Upper lobe of left lung (tissue), 6 donors: ENCODE measurements around the gene ACYP1. TPM values are rescaled to one million over a fixed set of nuclear protein-coding genes. Genes with fewer than 3 reads are reported as not detected.

Experiments
- ATAC-seq, 2 donors: fragments of 200-7000 bp; cut with Tn5 transposase; one replicate each; pipeline ENCODE4 v1.9.1; 2022; ENCODE audit warnings: mild to moderate bottlenecking in 2 of 2, moderate library complexity in 2 of 2; ENCODE audit not compliant: low FRiP score in 2 of 2
- DNase-seq, 2 donors: peaks; one replicate each; pipeline ENCODE4 v3.0.0-alpha.2; 2019 to 2020
- H3K27ac ChIP-seq, 4 donors: fragments of 200-600 bp; sonication (generic); one replicate each; pipeline ENCODE4 v1.5.1; 2016 to 2019
- H3K27me3 ChIP-seq, 4 donors: fragments of 200-600 bp; sonication (generic); one replicate each; pipeline ENCODE4 v1.5.1; 2017 to 2019
- H3K36me3 ChIP-seq, 4 donors: fragments of 200-600 bp; sonication (generic); one replicate each; pipeline ENCODE4 v1.5.1; 2016 to 2019
- H3K4me1 ChIP-seq, 4 donors: fragments of 200-600 bp; sonication (generic); one replicate each; pipeline ENCODE4 v1.5.1; 2018 to 2019
- H3K4me3 ChIP-seq, 4 donors: fragments of 200-600 bp; sonication (generic); one replicate each; pipeline ENCODE4 v1.5.1; 2017 to 2019; ENCODE audit warnings: mild to moderate bottlenecking in 2 of 4, moderate library complexity in 1 of 4
- H3K9me3 ChIP-seq, 4 donors: fragments of 200-600 bp; sonication (generic); one replicate each; pipeline ENCODE4 v1.5.1; 2018 to 2019
- EP300 ChIP-seq, 4 donors: sonication (generic); formaldehyde crosslinking; IDR thresholded peaks; one replicate each; pipeline ENCODE4 v1.5.1; 2017; ENCODE audit warnings: antibody characterized with exemption in 4 of 4, control low read depth in 2 of 4
- POLR2A ChIP-seq, 4 donors: fragments of 450-650 bp; IDR thresholded peaks; one replicate each; pipeline ENCODE4 v1.5.1; 2016 to 2017; ENCODE audit warnings: antibody characterized with exemption in 4 of 4, mild to moderate bottlenecking in 2 of 4
- POLR2AphosphoS5 ChIP-seq, 2 donors: sonication (generic); formaldehyde crosslinking; IDR thresholded peaks; one replicate each; pipeline ENCODE4 v1.5.1; 2017; ENCODE audit warnings: antibody characterized with exemption in 2 of 2
- WGBS, 2 donors: methylation state at CpG; one replicate each; pipeline ENCODE4 v1.1.5; 2017 to 2018; 5-methylcytosine and 5-hydroxymethylcytosine counted together
- small RNA-seq, 4 donors: library from RNA; depleted of rRNA; stranded (forward); fragments of <200 nt; gene quantifications; one replicate each; pipeline ENCODE3, GENCODE V24; 2016
- total RNA-seq, 6 donors: library from RNA; depleted of rRNA in 4 of 6; stranded (reverse); fragments of >200 nt in 4 of 6; gene quantifications; one replicate each; pipeline versions ENCODE4 v1.1.0 to v1.2.1, GENCODE V29; 2016 to 2021
- TF ChIP-seq, protein P1 (sequence below), 6 experiments: fragments of 450-650 bp in 4 of 6; fragments of 200-600 bp in 2 of 6; sonication (generic) in 2 of 6; IDR thresholded peaks; one replicate each; pipeline ENCODE4 v1.5.1; 2016 to 2019; ENCODE audit warnings: antibody characterized with exemption in 6 of 6
- donor health status: DM: no; HTN: no; CAD: no; lungs with moderate emphysema.
- donor health status: DM: no; HTN: yes; CAD: no; lungs with severe emphysema.

ACYP1 gene
- total RNA-seq, 6 donors from 2014 or later = 7.9 to 46.1 (median 13.7) TPM

DNA sequence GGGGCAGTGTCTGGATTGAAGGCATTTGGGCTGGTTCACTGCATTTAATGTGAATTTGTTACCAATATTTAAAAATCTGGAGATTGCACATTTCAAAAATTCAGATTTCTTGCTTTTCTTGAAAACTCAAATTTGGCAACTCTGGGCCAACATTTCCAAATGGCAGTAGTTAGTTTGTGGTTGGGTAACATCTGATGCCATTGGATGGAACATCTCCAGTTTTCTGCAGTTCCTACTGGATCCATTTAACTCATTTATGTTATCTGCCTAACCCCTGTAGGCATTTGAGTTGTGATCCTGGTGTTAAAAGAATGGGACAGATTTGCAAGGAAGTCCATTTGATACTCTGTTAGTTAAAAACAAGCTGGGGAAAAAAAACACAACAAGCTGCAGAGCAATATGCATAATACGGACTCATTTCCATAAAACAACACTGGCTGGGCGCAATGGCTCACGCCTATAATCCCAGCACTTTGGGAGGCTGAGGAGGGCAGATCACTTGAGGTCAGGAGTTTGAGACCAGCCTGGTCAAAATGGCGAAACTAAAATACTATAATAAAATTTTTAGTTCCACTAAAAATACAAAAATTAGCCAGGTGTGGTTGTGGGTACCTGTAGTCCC is 53.2 kb downstream of the ACYP1 start:
- DNase-seq (no peak), ATAC-seq (no peak)
- Histone ChIP-seq H3K27me3 (no peaks in the 10 kb centered on the region), H3K4me1 (peaks cover 0 to 3% (median under 1%) of the 10 kb centered on the region in 4 donors), H3K36me3 (peaks cover 33 to 88% (median 65%) of the 10 kb centered on the region in 4 donors), H3K27ac (peak overlapping the region in 1 of 4 donors; percentile 9), H3K4me3 (no peak overlapping the region), H3K9me3 (no peaks in the 10 kb centered on the region)
- WGBS, 2 donors = 97 to 98% methylated on average over 4 of the region's 4 CpGs
- TF ChIP-seq, protein P1, sequence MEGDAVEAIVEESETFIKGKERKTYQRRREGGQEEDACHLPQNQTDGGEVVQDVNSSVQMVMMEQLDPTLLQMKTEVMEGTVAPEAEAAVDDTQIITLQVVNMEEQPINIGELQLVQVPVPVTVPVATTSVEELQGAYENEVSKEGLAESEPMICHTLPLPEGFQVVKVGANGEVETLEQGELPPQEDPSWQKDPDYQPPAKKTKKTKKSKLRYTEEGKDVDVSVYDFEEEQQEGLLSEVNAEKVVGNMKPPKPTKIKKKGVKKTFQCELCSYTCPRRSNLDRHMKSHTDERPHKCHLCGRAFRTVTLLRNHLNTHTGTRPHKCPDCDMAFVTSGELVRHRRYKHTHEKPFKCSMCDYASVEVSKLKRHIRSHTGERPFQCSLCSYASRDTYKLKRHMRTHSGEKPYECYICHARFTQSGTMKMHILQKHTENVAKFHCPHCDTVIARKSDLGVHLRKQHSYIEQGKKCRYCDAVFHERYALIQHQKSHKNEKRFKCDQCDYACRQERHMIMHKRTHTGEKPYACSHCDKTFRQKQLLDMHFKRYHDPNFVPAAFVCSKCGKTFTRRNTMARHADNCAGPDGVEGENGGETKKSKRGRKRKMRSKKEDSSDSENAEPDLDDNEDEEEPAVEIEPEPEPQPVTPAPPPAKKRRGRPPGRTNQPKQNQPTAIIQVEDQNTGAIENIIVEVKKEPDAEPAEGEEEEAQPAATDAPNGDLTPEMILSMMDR (IDR thresholded peaks at IDR 0.05) = no peak
- TF ChIP-seq EP300 (IDR thresholded peaks at IDR 0.05) = no peak
- no peak for TF ChIP-seq POLR2AphosphoS5 (IDR thresholded peaks at IDR 0.05)
- no peak for TF ChIP-seq POLR2A (IDR thresholded peaks at IDR 0.05)

DNA sequence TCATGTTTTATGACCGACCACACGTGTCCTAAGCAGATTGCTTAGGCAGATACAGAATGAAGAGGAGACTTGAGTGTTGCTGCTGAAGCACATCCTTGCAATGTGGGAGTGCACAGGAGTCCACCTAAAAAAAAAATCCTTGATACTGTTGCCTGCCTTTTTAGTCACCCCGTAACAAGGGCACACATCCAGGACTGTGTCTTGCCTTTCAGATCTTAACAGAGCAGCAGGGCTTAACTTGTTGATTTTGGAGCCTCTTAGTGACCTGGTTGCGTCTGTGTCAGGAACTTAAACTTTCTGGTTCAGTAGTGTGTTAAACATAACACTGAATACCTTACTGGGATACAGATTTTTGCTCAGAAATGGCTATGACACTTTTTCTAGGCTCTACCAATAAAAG is 54.6 kb downstream of the ACYP1 start:
- DNase-seq = no peak
- peaks cover 23 to 84% (median 60%) of the 10 kb centered on the region in 4 donors for H3K36me3 ChIP-seq

DNA sequence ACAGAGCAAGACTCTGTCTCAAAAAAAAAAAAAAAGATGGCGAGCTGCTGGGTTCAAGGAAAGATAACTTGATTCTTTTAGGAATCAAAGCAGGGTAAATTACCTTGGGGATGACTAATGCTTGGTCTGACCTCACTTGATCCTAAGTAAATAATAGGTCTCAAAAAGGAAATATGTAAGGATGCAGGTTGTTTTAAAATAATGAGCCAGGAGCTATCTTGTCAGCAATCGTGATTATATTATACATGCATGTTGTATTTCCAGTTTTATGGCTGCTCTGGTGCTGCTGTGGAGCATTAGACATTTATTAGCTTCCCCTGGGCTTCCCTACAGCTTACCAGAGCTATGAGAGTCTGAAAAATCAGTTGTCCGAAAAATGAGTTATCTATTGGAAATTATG is 58.5 kb downstream of the ACYP1 start:
- H3K27ac ChIP-seq = no peak overlapping the region
- peaks cover 10 to 33% (median 14%) of the 10 kb centered on the region in 4 donors for H3K4me1 ChIP-seq
- peaks cover 23 to 58% (median 47%) of the 10 kb centered on the region in 4 donors for H3K36me3 ChIP-seq
- no peaks in the 10 kb centered on the region for H3K27me3 ChIP-seq
- no peaks in the 10 kb centered on the region for H3K9me3 ChIP-seq
- no peak for DNase-seq
- 87 to 95% methylated on average over 3 of the region's 3 CpGs for WGBS, 2 donors
- no peak for ATAC-seq
- no peak overlapping the region for H3K4me3 ChIP-seq
- TF ChIP-seq EP300 (IDR thresholded peaks at IDR 0.05) = no peak
- TF ChIP-seq POLR2A (IDR thresholded peaks at IDR 0.05) = no peak
- no peak for TF ChIP-seq POLR2AphosphoS5 (IDR thresholded peaks at IDR 0.05)

More for the DNA sequence above, 54.6 kb downstream of the ACYP1 start:
- H3K27me3 ChIP-seq = no peaks in the 10 kb centered on the region
- 89 to 93% methylated on average over 4 of the region's 4 CpGs for WGBS, 2 donors
- no peak overlapping the region for H3K4me3 ChIP-seq
- H3K9me3 ChIP-seq = no peaks in the 10 kb centered on the region
- TF ChIP-seq, protein P1 (IDR thresholded peaks at IDR 0.05) = no peak
- TF ChIP-seq EP300 (IDR thresholded peaks at IDR 0.05) = no peak
- TF ChIP-seq POLR2A (IDR thresholded peaks at IDR 0.05) = no peak
- no peak for TF ChIP-seq POLR2AphosphoS5 (IDR thresholded peaks at IDR 0.05)
- peaks cover 2 to 13% (median 7%) of the 10 kb centered on the region in 4 donors for H3K4me1 ChIP-seq
- no peak for ATAC-seq
- no peak overlapping the region for H3K27ac ChIP-seq

DNA sequence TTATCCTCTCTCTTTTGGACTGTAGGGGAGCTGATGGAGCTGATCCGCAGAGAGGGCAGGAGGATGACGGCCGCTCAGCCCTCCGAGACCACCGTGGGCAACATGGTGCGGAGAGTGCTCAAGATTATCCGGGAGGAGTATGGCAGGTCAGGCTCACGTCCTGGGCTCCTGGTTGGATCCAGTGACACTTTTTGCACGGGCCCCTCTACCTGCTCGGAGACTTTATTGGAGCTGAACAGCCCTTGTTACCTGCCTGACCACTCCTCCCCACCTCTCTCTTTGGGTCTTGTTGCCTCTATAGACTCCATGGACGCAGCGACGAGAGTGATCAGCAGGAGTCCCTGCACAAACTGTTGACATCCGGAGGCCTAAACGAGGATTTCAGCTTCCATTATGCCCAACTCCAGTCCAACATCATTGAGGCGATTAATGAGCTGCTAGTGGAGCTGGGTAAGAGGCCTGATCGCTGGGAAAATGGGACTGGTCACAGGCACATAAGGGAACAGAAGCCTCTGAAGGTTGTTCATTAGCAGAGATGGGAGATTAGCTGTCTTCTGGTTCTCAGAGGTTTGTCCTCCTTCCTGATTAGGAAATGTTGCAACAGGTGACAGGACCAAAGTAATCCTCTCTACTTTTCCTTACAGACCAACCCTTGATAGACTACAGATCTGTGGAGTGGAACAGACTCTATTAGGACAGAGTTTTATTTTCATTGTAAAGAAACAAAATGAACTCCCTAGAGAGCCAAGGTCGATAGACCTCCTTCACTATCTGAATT is 60.4 kb downstream of the ACYP1 start:
- Histone ChIP-seq H3K9me3 (no peaks in the 10 kb centered on the region), H3K36me3 (peaks cover 15 to 39% (median 32%) of the 10 kb centered on the region in 4 donors), H3K4me3 (peak overlapping the region; percentile 67 to 96 (median 92)), H3K27me3 (no peaks in the 10 kb centered on the region), H3K27ac (peak overlapping the region; percentile 83 to 92 (median 84)), H3K4me1 (peaks cover 10 to 33% (median 14%) of the 10 kb centered on the region in 4 donors)
- ATAC-seq (no peak), DNase-seq (no peak)
- TF ChIP-seq, protein P1 (IDR thresholded peaks at IDR 0.05) = no peak
- TF ChIP-seq EP300 (IDR thresholded peaks at IDR 0.05) (no peak), POLR2AphosphoS5 (IDR thresholded peaks at IDR 0.05) (no peak), POLR2A (IDR thresholded peaks at IDR 0.05) (no peak)
- WGBS, 2 donors = 13% methylated on average over 17 to 18 of the region's 18 CpGs

Small RNAs within 50 kb of the gene (small RNA-seq; reads per million reads assigned to genes)
- 0 reads per million in 4 donors for gene RNU6-689P

Other genes starting within 250 kb of the ACYP1 start
- under 1 TPM in 2 of 6 donors, not detected in 4; 0.07 to 0.11 TPM for gene PROX2, start 187.9 kb downstream of the ACYP1 start, total RNA-seq
- 10 to 100 TPM; 81.0 to 95.3 (median 83.1) TPM for gene DLST, start 182.1 kb downstream of the ACYP1 start, total RNA-seq
- 10 to 100 TPM in 2 of 6 donors, 1 to 10 TPM in 4; 3.4 to 29.3 (median 7.3) TPM for gene RPS6KL1, start 140.8 kb downstream of the ACYP1 start, total RNA-seq
- gene PGF, start 108.4 kb downstream of the ACYP1 start, total RNA-seq = 10 to 100 TPM in 2 of 6 donors, 1 to 10 TPM in 3, under 1 TPM in 1; 0.89 to 21.3 (median 5.0) TPM
- 10 to 100 TPM; 22.2 to 40.7 (median 32.5) TPM for gene EIF2B2, start 61.1 kb downstream of the ACYP1 start, total RNA-seq
- 10 to 100 TPM; 15.9 to 87.0 (median 24.5) TPM for gene MLH3, start 12.6 kb downstream of the ACYP1 start, total RNA-seq
- 10 to 100 TPM in 3 of 6 donors, 1 to 10 TPM in 3; 3.2 to 21.0 (median 9.7) TPM for gene ZC2HC1C, start 5.6 kb upstream of the ACYP1 start, total RNA-seq
- 10 to 100 TPM; 37.5 to 96.4 (median 78.9) TPM for gene NEK9, start 63.0 kb upstream of the ACYP1 start, total RNA-seq
- gene TMED10, start 112.6 kb upstream of the ACYP1 start, total RNA-seq = 100 to 1,000 TPM in 4 of 6 donors, 10 to 100 TPM in 2; 72.3 to 314 (median 186) TPM
- gene FOS, start 214.8 kb upstream of the ACYP1 start, total RNA-seq = 1,000 to 10,000 TPM in 1 of 6 donors, 100 to 1,000 TPM in 5; 386 to 1,146 (median 633) TPM